Activated CD4-positive, alpha-beta T cell treated with anti-CD3 and anti-CD28 coated beads, Interleukin-2, amount 50 U/mL, for 16 hours (primary cell): ENCODE measurements around the gene C15orf61.
A peak's percentile ranks its signal among the peaks of the same experiment; 100 is the strongest.

Source experiments
- DNase-seq: peaks from one replicate; pipeline ENCODE4 v3.0.0-alpha.2; 2020

The C15orf61 gene

GRCh38 chr15:67521029-67521782 is at the start of gene C15orf61:
Gene C15orf61, plus strand, starts transcription at chr15:67521131. Its CDS starts 118 bp downstream, at chr15:67521249.
- DNase-seq, result peak; percentile 85

GRCh38 chr15:67472957-67473356 is 48.0 kb upstream of the C15orf61 start:
- no peak for DNase-seq

- no peak for DNase-seq
Observed at GRCh38 chr15:67474405-67475110, 46.4 kb upstream of the C15orf61 start.

- no peak for DNase-seq
Observed at GRCh38 chr15:67479781-67480505, 41.0 kb upstream of the C15orf61 start.

- no peak for DNase-seq
Observed at GRCh38 chr15:67480741-67481140, 40.2 kb upstream of the C15orf61 start.

GRCh38 chr15:67481680-67482079 is 39.3 kb upstream of the C15orf61 start:
- DNase-seq, result no peak

- no peak for DNase-seq
Observed at GRCh38 chr15:67495585-67495984, 25.3 kb upstream of the C15orf61 start.

- no peak for DNase-seq
Observed at GRCh38 chr15:67501177-67501835, 19.6 kb upstream of the C15orf61 start.

GRCh38 chr15:67501836-67502461 is 19.0 kb upstream of the C15orf61 start:
- DNase-seq, result no peak

- no peak for DNase-seq
Observed at GRCh38 chr15:67504056-67504455, 16.9 kb upstream of the C15orf61 start.

GRCh38 chr15:67504796-67505195 is 16.1 kb upstream of the C15orf61 start:
- no peak for DNase-seq

- DNase-seq, result no peak
Observed at GRCh38 chr15:67505675-67506572, 15.0 kb upstream of the C15orf61 start.

GRCh38 chr15:67506775-67507747 is 13.9 kb upstream of the C15orf61 start:
- no peak for DNase-seq

- DNase-seq, result no peak
Observed at GRCh38 chr15:67508407-67508806, 12.5 kb upstream of the C15orf61 start.

GRCh38 chr15:67509918-67510317 is 11.0 kb upstream of the C15orf61 start:
- DNase-seq, result no peak

- DNase-seq, result no peak
Observed at GRCh38 chr15:67510597-67511190, 10.2 kb upstream of the C15orf61 start.

GRCh38 chr15:67511606-67512005 is 9.3 kb upstream of the C15orf61 start:
- no peak for DNase-seq

- DNase-seq, result no peak
Observed at GRCh38 chr15:67512140-67512539, 8.8 kb upstream of the C15orf61 start.

GRCh38 chr15:67512933-67513714 is 7.8 kb upstream of the C15orf61 start:
- no peak for DNase-seq
